HCT116 (cell line): ENCODE results near the gene ADGRL3. TPM values are rescaled to one million over a fixed set of nuclear protein-coding genes. Genes with fewer than 3 reads are reported as not detected.

Source experiments
- ATAC-seq: fragments of 200-7000 bp; cut with Tn5 transposase; 2 replicates; pipeline ENCODE4 v1.9.1; 2020; ENCODE audit warnings: mild to moderate bottlenecking, moderate library complexity
- BruUV-seq: library from RNA; stranded (reverse); fragments of 400-500 nt; replicated peaks from 2 replicates; lab custom pipeline; 2021; lab: Mats Ljungman, UMichigan
- CTCF ChIA-PET: fragments of 300-600 bp; sonication (Branson Sonifier 250); formaldehyde crosslinking; loops from one replicate; lab custom pipeline; 2021; ENCODE audit warnings: antibody characterized with exemption; lab: Charles Lee
- POLR2A ChIA-PET: fragments of 300-600, 350-600 bp; sonication (Branson Sonifier 250); formaldehyde crosslinking; loops from one replicate; lab custom pipeline; 2021; ENCODE audit warnings: antibody characterized with exemption; lab: Charles Lee
- RAD21 ChIA-PET, 2 experiments: fragments of 300-600 bp; sonication (Branson Sonifier 250); formaldehyde crosslinking; loops; one replicate each; lab custom pipeline; 2023; ENCODE audit warnings: low total read pairs in 2 of 2; ENCODE audit not compliant: uncharacterized antibody in 2 of 2, unreplicated experiment in 2 of 2, low non-redundant PET in 1 of 2; lab: Charles Lee
- DNase-seq: peaks from one replicate; pipeline ENCODE4 v3.0.0-alpha.2; 2010; ENCODE audit warnings: low read depth, low spot score
- H2AFZ ChIP-seq: fragments of 200-600 bp; shearing (Covaris generic), sonication (generic); 2 replicates; pipeline ENCODE4 v1.6.1; 2017; ENCODE audit warnings: low read depth, mixed run types, mixed read lengths, antibody characterized with exemption, low read length; ENCODE audit not compliant: poor library complexity, severe bottlenecking
- H3K27ac ChIP-seq: 2 replicates; pipeline ENCODE4 v1.5.1; 2012; ENCODE audit warnings: low read depth, low read length
- H3K27me3 ChIP-seq: fragments of 200-600 bp; sonication (generic); 2 replicates; pipeline ENCODE4 v1.6.1; 2016; ENCODE audit warnings: mixed run types, low read length, mixed read lengths; ENCODE audit not compliant: insufficient read depth
- H3K36me3 ChIP-seq, 2 experiments: fragments of 200-500 bp in 1 of 2; fragments of 200-600 bp in 1 of 2; sonication (Bioruptor generic) in 1 of 2; sonication (generic) in 1 of 2; 2 replicates each; pipeline versions ENCODE4 v1.5.1 to v1.6.1; 2014 to 2016; ENCODE audit warnings: low read length in 2 of 2, inconsistent platforms in 1 of 2, mixed read lengths in 1 of 2, mixed run types in 1 of 2; ENCODE audit not compliant: insufficient read depth in 2 of 2, control insufficient read depth in 1 of 2
- H3K4me1 ChIP-seq, 2 experiments: fragments of 200-600 bp in 1 of 2; sonication (generic) in 1 of 2; 2 replicates each; pipeline versions ENCODE4 v1.5.1 to v1.6.1; 2012 to 2017; ENCODE audit warnings: low read length in 2 of 2, inconsistent platforms in 1 of 2, mild to moderate bottlenecking in 1 of 2, mixed read lengths in 1 of 2, mixed run types in 1 of 2, moderate library complexity in 1 of 2; ENCODE audit not compliant: insufficient read depth in 2 of 2, control insufficient read depth in 1 of 2
- H3K4me2 ChIP-seq: fragments of 200-600 bp; sonication (generic); 2 replicates; pipeline ENCODE4 v1.6.1; 2017; ENCODE audit warnings: mixed run types, low read length, mixed read lengths
- H3K4me3 ChIP-seq, 2 experiments: fragments of 200-600 bp in 1 of 2; sonication (generic) in 1 of 2; replicated peaks in 1 of 2; 2 replicates each; pipeline ENCODE4 v1.5.1; 2011 to 2016; ENCODE audit warnings: low read length in 2 of 2, control low read depth in 1 of 2, low read depth in 1 of 2, mild to moderate bottlenecking in 1 of 2, mixed read lengths in 1 of 2, mixed run types in 1 of 2
- H3K79me2 ChIP-seq: fragments of 200-600 bp; sonication (generic); 2 replicates; pipeline ENCODE4 v1.6.1; 2017; ENCODE audit warnings: mild to moderate bottlenecking, mixed run types, low read length, moderate library complexity, mixed read lengths; ENCODE audit not compliant: insufficient read depth
- H3K9ac ChIP-seq: fragments of 200-600 bp; sonication (generic); 2 replicates; pipeline ENCODE4 v1.6.1; 2016; ENCODE audit warnings: low read length, mixed read lengths
- H3K9me2 ChIP-seq: fragments of 200-600 bp; sonication (generic), shearing (Covaris generic); 2 replicates; pipeline ENCODE4 v1.6.1; 2017; ENCODE audit warnings: mixed run types, mild to moderate bottlenecking, moderate library complexity; ENCODE audit not compliant: insufficient read depth
- H3K9me3 ChIP-seq, 2 experiments: fragments of 200-500 bp in 1 of 2; fragments of 200-600 bp in 1 of 2; sonication (Bioruptor generic) in 1 of 2; sonication (generic) in 1 of 2; 2 replicates each; pipeline ENCODE4 v1.6.1; 2014 to 2017; ENCODE audit warnings: low read length in 2 of 2, mixed read lengths in 2 of 2, inconsistent platforms in 1 of 2, low read depth in 1 of 2, mild to moderate bottlenecking in 1 of 2, mixed run types in 1 of 2, moderate library complexity in 1 of 2; ENCODE audit not compliant: control insufficient read depth in 1 of 2, insufficient read depth in 1 of 2
- H4K20me1 ChIP-seq: fragments of 200-600 bp; sonication (generic), shearing (Covaris generic); 2 replicates; pipeline ENCODE4 v1.6.1; 2017; ENCODE audit warnings: mixed run types, mild to moderate bottlenecking, moderate library complexity; ENCODE audit not compliant: insufficient read depth
- ATF3 ChIP-seq: IDR thresholded peaks from 2 replicates; pipeline ENCODE4 v1.6.1; 2012
- CTCF ChIP-seq, 3 experiments: fragments of 200-600 bp in 1 of 3; sonication (generic) in 1 of 3; IDR thresholded peaks in 2 of 3; conservative IDR thresholded peaks in 1 of 3; 2 replicates each; pipeline ENCODE4 v1.5.1; 2012 to 2017; ENCODE audit warnings: low read depth in 2 of 3, low read length in 2 of 3, antibody characterized with exemption in 1 of 3, borderline replicate concordance in 1 of 3, control low read depth in 1 of 3, mild to moderate bottlenecking in 1 of 3, mixed read lengths in 1 of 3, mixed run types in 1 of 3, moderate library complexity in 1 of 3; ENCODE audit not compliant: insufficient read depth in 1 of 3
- EZH2 ChIP-seq: fragments of 200-600 bp; sonication (generic); IDR thresholded peaks from 2 replicates; pipeline ENCODE4 v1.6.1; 2017; ENCODE audit warnings: antibody characterized with exemption, mixed run types
- EZH2phosphoT487 ChIP-seq: fragments of 200-600 bp; IDR thresholded peaks from 2 replicates; pipeline ENCODE4 v1.6.1; 2018; ENCODE audit warnings: antibody characterized with exemption, borderline replicate concordance
- FOSL1 ChIP-seq: IDR thresholded peaks from 2 replicates; pipeline ENCODE4 v1.6.1; 2012; ENCODE audit warnings: low read depth
- JUND ChIP-seq: IDR thresholded peaks from 2 replicates; pipeline ENCODE4 v1.6.1; 2012
- MAX ChIP-seq: IDR thresholded peaks from 2 replicates; pipeline ENCODE4 v1.6.1; 2012
- POLR2AphosphoS5 ChIP-seq: IDR thresholded peaks from 2 replicates; pipeline ENCODE4 v1.6.1; 2011; ENCODE audit warnings: mild to moderate bottlenecking, low read depth, low read length, moderate library complexity
- SIN3A ChIP-seq: IDR thresholded peaks from 2 replicates; pipeline ENCODE4 v1.6.1; 2012; ENCODE audit warnings: low read depth
- SP1 ChIP-seq: IDR thresholded peaks from 2 replicates; pipeline ENCODE4 v1.6.1; 2012; ENCODE audit warnings: low read depth
- SRF ChIP-seq: IDR thresholded peaks from 2 replicates; pipeline ENCODE4 v1.6.1; 2012; ENCODE audit warnings: low read depth
- ZFX ChIP-seq: fragments of 450-650 bp; IDR thresholded peaks from 2 replicates; pipeline ENCODE4 v1.6.1; 2017
- ZNF274 ChIP-seq: fragments of 200-500 bp; sonication (Bioruptor generic); IDR thresholded peaks from 2 replicates; pipeline ENCODE4 v1.6.1; 2014; ENCODE audit warnings: mild to moderate bottlenecking, low read depth, low read length, inconsistent platforms
- intact Hi-C: fragments of 100-400 bp; cut with micrococcal nuclease; formaldehyde crosslinking; loops from 2 replicates; pipeline ENCODE4 v1.10.0; 2022
- total RNA-seq: library from RNA; stranded (reverse); gene quantifications from one replicate; pipeline ENCODE4 v1.2.1, GENCODE V29; 2021; ENCODE audit not compliant: unreplicated experiment
- TF ChIP-seq, protein P1 (sequence below): IDR thresholded peaks from 2 replicates; pipeline ENCODE4 v1.6.1; 2012; ENCODE audit warnings: low read depth

Gene ADGRL3
- total RNA-seq, 1 experiment from 2014 or later, result not detected

DNA sequence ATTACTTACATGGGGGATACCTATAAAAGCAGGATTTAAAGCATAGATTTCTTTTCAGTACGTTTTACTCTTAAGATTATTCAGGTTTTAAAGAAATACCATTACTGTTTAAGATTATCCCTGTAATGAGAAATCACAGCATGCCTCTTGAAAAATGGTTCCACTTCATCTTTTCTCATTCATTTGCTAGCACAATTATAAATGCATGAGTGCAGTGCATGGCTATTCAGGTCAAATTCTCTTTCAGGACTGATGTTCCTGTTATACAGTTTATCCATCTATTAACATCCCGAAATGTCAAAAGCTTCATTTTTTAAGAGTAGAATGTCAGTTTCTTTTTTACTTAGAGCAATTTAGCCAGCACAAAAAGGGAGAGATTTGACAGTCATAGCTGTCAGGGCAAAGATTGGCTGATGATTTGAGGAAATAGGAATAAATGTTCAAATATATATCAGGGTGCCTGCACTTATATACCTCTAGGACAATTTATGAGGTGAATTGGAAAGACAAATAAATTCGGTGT lies 135.2 kb downstream of the ADGRL3 start:
- ChIA-PET CTCF (no interaction called here), RAD21 (no interaction called here), POLR2A (no interaction called here)
- Histone ChIP-seq H3K9me3 (peaks cover 6 to 17% of the 10 kb centered on the region in 2 experiments; a peak in 3 of 4 replicates), H3K79me2 (no peaks in the 10 kb centered on the region), H2AFZ (no peak overlapping the region), H4K20me1 (no peaks in the 10 kb centered on the region), H3K36me3 (no peaks in the 10 kb centered on the region), H3K4me1 (no peaks in the 10 kb centered on the region), H3K27me3 (no peaks in the 10 kb centered on the region), H3K9me2 (no peaks in the 10 kb centered on the region), H3K27ac (no peak overlapping the region), H3K4me3 (no peak overlapping the region), H3K9ac (no peak overlapping the region), H3K4me2 (no peak overlapping the region)
- ATAC-seq (no peak), DNase-seq (no peak)
- no peak for TF ChIP-seq ATF3
- no peak for TF ChIP-seq ZFX
- no peak for TF ChIP-seq MAX
- TF ChIP-seq SRF, result no peak
- TF ChIP-seq EZH2, result no peak
- TF ChIP-seq CTCF (IDR thresholded peaks at IDR 0.05 in 2 of 3, conservative IDR thresholded peaks at IDR 0.05 in 1 of 3; ENCODE audit: borderline replicate concordance in 1 of 3, insufficient read depth in 1 of 3, low read depth in 2 of 3, low read length in 2 of 3), result no peak
- no peak for TF ChIP-seq ZNF274
- TF ChIP-seq SIN3A, result no peak
- no peak for TF ChIP-seq POLR2AphosphoS5
- no peak for TF ChIP-seq SP1
- TF ChIP-seq, protein P1, sequence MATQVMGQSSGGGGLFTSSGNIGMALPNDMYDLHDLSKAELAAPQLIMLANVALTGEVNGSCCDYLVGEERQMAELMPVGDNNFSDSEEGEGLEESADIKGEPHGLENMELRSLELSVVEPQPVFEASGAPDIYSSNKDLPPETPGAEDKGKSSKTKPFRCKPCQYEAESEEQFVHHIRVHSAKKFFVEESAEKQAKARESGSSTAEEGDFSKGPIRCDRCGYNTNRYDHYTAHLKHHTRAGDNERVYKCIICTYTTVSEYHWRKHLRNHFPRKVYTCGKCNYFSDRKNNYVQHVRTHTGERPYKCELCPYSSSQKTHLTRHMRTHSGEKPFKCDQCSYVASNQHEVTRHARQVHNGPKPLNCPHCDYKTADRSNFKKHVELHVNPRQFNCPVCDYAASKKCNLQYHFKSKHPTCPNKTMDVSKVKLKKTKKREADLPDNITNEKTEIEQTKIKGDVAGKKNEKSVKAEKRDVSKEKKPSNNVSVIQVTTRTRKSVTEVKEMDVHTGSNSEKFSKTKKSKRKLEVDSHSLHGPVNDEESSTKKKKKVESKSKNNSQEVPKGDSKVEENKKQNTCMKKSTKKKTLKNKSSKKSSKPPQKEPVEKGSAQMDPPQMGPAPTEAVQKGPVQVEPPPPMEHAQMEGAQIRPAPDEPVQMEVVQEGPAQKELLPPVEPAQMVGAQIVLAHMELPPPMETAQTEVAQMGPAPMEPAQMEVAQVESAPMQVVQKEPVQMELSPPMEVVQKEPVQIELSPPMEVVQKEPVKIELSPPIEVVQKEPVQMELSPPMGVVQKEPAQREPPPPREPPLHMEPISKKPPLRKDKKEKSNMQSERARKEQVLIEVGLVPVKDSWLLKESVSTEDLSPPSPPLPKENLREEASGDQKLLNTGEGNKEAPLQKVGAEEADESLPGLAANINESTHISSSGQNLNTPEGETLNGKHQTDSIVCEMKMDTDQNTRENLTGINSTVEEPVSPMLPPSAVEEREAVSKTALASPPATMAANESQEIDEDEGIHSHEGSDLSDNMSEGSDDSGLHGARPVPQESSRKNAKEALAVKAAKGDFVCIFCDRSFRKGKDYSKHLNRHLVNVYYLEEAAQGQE, result no peak
- TF ChIP-seq FOSL1, result no peak
- no peak for TF ChIP-seq EZH2phosphoT487
- TF ChIP-seq JUND, result no peak
- intact Hi-C loops, result no loop called here
- no TSS peak for BruUV-seq
